GM20431 (cell line): ENCODE measurements around the gene ZNF407.

ENCODE experiments used
- in situ Hi-C: fragments of 300-500 bp; cut with MseI, MboI; formaldehyde crosslinking; loops from one replicate; pipeline ENCODE4 v1.15.0; 2020; ENCODE audit warnings: low sequenced_read_pairs; ENCODE audit not compliant: unreplicated experiment

Gene ZNF407

DNA sequence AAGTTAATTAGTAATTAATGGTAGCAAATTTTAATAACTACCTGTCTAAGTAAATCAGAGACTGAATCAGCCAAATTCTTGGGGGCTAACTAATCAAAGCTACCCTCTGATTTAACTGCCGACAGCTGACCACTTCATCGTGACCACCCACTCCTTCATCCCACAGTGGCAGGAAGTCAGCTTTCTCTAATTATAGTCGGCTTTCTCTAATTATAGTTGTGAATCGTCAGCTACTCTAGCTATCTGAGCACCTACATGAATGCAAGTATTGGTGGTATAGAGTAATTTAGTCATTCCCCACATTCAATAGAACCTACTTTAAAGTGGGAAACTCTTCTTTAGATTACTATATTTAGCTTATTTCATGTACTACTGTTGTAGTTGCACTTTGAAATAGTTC is 425.8 kb downstream of the ZNF407 start:
- in situ Hi-C loops: no loop called here

DNA sequence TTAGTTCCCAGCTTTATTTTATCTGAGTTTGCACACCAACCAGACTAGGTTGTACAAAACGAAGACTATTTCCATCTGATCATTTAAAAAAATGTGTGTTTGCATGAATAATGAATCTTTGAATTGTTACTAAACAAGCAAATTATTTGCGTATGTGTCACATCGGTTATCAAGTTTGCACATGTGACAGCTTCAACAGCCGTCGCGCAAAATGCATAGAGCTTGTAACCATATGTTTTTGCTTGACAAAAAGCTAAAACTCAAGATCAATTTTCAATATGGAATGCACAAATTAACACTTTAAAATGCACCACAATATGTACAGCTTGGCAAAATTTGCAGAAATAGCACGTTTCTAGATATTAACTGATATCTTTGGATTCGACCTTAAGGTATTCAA is 427.2 kb downstream of the ZNF407 start:
- in situ Hi-C loops: no loop called here

DNA sequence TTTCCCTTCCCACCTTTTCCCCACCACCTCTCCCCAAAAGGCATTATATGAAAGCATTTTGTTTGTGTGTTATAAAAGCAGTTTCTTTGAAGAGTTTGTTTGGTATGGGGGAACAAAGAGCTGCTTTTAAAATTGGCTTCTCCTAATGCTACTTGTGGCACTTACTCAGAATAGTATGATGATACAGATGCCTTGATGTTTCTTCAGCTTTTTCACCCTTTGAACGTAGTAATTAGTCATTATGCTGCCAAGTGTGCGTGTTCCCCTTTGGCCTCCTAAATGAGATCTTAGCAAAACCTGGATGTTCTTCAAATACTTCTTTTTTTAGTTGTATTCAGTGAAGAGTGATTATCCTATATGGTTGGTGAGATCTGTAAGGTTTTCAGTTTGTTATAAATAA is 427.9 kb downstream of the ZNF407 start:
- in situ Hi-C loops: no loop called here

DNA sequence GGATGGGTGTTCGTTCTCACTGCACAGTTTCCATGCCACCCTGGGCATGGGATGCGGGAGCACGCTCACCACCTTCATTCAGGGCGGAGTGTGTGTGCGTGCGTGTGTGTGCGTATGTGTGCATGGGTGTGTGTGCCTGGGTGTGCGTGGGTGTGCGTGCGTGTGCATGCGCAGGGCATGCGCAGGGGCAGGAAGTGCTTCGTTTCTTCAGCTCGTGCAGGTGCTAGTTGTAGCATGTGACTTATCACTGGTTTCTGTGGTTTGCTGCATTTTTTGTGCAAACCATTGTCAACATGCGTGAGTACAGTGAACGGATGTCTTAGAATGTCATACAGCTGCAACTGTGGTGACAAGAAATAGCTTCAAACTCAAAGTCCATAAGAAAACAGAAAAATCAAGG is 431.8 kb downstream of the ZNF407 start:
- in situ Hi-C loops: no loop called here

DNA sequence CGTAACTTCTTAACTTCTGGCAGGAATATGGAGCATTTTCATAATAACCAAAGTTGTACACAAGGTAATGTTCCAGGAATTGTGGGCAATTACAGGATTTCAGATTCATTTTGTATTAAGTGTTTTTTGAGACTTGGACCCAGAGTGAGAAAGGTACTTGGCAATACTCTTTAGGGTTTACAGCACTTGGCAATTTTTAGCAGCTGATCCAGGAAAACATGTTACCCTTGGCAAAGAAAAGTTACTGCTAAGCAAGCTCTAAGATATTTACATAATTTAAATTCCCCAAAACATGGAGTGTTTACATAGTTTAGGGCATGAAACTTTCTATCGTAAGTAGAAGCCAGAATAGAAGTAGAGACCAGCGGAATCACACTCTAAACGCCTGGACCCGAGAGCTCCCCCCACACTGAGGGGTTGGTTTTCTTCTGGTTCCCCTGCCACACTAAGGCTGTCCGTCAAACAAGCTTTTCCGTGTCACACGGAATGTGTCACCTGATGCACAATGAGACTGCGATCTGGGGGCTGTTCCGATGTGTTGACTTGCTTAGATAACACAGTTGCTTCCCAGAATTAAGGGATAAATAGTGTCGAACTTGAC is 434.1 kb downstream of the ZNF407 start:
- in situ Hi-C loops: no loop called here

DNA sequence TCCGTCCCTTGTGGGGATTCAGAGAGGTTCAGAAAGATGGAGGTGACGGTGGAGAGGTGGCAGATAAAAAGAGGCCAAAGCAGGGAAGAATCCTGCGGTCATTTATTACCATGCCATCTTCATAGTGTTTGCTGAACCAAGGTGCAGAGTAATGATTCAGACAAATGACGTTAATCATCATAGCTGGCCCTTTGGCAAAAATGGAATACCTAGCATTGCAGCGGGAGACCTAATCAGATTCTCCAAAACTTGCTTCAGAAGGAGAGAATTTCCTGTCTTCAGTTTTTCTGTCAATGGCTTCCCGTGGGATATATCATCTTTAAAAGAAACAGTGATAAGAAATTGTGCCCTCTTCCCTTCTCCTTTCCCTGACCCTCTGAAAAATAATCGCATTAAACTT is 435.8 kb downstream of the ZNF407 start:
- in situ Hi-C loops: no loop called here

DNA sequence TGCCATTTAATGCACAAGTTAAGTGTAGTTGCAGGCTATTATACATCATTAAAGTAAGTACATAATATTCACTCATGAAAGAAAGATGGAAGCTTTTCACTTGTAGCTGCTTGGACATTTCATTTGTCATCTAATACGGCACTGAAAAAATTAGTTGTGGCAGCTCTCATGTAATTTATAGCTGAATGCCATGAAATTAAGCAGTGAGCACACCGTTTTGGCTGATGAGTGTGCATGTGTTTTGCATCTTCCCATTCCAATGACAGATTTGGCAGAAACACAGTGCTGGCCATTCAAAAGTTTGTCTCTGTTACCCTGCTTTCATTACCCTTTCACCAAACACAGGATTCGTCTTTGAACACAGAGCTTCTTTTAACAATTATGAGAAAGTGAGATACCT is 437.3 kb downstream of the ZNF407 start:
- in situ Hi-C loops: no loop called here

DNA sequence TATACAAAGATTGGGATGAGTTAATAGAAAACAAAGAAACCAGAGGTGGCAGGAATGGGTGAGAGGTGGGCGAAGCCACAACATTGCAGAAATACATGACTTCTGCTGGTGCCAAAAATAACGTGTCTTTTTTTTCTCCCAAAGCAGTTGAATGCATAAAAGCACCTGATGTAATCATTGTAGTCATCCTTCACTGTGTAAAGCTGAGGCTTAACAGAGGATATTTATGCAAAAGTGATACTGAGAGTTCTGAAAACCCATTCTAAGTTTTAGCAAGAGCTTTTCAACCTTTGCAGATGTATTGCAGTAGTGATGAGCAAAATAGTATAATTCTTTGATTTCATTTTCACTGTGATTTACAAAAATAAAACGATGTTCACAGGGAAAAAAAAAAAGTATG is 438.3 kb downstream of the ZNF407 start:
- in situ Hi-C loops: no loop called here

DNA sequence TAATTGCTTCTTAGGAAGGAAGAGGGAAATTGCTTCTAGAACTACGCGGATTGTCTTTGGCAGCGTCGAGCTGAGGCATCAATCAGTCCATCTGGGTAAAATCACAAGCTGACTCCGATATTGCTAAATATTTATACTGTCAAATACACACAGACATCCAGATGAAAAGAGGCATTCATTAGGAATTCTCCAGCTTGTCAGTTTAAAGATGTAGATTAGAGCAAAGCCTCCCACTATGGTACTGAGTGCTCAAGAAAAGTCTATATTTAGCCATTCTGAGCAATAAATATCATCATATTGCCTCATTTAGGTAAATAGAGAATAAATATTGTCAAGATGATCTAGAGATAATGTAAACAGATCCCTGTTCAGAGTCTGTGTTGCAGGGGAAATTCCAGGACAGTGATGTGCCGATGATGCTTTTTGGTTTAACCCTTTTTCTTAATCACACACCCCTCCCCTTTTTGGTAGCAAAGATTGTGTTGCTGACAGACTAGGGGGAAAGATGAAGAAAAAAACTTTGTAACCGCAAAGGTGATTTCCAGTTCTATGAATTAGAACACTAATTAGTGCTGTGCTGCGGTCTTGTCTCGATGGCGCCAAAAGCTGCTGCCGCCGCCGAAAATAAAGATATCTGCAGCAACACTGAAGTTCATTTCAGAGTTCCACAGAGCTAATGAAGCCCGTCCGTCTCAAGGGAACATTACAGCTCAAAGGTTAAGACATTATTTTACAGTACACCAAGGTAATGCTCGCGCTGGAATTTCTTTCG is 439.4 kb downstream of the ZNF407 start:
- in situ Hi-C loops: no loop called here

DNA sequence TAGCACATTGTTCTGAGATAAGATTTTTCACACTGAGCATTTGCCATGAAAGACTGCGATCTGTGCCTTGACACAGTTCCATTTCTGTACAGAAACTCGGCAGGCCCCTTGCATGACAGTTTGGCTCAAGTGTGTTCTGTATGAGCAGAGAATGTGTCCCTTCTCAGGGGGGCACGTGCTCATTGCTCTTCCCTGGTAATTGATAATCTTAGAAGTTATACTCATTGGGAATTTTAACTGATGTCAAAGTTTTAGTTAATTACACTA is 440.0 kb downstream of the ZNF407 start:
- in situ Hi-C loops: no loop called here

DNA sequence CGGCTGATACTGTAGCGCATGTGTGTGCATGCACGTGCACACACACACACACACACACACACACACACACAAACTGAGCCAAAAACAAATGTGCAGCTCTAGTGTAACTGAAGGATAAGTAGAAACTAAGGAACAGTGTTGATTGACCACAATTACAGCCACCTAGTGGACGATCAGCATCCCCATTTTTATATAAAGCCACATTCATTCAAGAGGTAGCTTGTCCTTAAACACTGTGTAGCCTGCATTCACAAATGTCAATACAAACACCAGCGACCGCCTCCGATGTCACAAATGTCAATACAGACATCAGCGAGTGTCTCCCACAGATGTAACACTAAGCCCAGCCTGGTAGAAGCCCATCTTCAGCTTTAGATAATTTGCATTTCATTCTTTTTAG is 443.9 kb downstream of the ZNF407 start:
- in situ Hi-C loops: no loop called here

DNA sequence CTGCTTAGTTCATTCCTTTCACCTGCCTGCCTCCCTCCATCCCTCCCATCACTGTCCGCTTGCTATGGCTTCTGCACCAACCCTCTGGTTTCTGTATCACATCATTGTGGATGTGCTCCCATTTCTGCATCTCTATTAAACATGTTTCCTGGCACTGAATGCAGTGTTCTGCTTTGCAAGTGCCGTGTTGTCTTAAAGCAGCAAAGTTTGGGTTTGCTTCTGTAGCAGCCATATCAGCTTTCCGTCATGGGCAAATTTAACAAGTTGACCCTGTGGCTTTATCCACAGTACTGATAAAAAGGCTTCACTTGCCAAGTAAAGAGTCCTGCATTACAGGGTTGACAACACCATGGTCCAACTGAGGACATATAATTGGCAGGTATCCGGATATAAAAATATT is 445.8 kb downstream of the ZNF407 start:
- in situ Hi-C loops: no loop called here

DNA sequence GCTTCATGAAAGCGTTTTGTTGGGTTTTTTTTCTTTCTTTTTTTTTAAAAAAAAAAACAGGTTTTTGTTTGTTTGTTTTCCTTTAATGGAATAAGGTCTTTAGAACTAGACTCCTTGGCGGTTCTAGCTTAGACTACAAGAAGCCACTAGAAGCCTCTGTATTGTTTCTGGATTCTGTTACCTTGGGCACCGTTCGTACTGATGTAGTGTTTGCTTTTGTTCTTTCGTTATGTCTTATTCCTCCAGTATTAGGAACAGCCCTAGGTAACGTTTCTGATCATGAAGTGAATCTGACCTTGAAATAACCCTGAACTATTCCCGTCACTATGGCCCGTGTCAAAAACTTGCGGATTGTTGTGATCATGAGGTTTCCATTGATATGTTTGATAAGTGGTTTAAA is 446.6 kb downstream of the ZNF407 start:
- in situ Hi-C loops: no loop called here

DNA sequence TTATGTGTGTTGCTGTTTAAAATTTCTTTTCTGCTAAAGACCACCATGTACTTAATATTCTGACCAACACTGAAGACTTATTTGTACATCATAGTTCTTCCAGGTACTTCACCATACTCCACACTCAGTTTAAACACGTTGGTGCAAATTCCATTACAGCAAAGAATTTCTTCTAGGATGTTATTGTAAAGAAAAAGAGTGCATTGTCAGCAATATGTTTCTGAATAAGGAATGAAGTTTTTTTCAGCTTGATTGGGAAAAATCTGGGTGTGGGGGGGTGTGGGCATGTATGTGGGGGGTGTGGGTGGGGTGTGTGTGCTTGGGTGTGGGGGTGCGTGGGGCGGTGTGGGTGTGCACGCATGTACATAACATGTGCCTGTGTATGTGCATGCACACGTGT is 447.1 kb downstream of the ZNF407 start:
- in situ Hi-C loops: no loop called here

DNA sequence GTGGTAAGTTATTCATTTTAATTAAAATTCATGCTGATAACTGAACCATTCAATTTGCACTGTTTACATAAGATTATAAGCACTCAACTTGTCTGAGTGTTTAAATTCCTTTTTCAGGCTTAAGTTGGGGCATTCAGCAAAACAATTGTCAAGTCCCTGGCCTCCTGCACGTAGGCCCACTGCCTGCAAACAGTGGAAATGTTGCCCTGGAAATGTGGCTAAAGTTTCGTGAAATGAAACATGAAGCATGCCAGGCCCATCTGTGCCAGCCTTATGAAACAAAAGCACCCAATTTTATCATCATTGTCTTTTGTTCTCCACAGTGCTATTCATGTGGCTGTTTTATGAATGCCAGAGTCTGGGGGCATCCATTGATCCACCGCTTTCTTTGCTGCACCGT is 447.6 kb downstream of the ZNF407 start:
- in situ Hi-C loops: no loop called here

DNA sequence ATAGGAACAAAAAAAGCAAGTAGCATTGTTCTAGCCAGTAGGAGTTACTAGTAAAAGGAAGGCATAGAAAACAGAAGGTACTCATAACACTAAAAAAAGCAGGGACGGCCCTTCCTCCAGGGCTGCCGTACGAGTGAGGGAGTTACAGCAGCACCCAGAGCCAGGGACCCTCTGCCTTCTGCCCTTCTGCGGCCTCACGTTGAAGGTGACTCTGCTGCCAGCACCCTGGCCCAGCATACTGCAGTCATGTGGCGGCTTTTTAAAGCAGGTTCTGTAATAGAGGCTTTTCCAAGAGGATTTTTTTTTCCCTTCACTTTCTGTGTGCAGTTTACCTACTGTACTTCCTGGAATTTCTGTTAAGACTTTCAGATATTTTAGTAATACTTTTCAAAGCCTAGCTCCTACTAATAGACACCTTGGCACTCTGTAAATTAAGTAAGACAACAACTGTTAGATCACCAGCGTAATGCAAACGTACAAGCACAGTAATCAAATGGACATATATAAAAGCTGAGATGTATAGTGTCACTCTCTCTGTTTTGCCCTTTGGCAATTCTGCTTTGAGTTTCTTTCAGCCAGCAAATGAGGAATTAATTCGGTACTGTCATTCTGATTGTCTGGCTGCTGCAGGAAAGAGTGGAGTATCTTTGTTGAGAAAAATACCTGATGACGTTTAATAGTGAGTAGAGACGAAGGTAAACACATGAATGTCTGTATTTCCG is 449.7 kb downstream of the ZNF407 start:
- in situ Hi-C loops: no loop called here

DNA sequence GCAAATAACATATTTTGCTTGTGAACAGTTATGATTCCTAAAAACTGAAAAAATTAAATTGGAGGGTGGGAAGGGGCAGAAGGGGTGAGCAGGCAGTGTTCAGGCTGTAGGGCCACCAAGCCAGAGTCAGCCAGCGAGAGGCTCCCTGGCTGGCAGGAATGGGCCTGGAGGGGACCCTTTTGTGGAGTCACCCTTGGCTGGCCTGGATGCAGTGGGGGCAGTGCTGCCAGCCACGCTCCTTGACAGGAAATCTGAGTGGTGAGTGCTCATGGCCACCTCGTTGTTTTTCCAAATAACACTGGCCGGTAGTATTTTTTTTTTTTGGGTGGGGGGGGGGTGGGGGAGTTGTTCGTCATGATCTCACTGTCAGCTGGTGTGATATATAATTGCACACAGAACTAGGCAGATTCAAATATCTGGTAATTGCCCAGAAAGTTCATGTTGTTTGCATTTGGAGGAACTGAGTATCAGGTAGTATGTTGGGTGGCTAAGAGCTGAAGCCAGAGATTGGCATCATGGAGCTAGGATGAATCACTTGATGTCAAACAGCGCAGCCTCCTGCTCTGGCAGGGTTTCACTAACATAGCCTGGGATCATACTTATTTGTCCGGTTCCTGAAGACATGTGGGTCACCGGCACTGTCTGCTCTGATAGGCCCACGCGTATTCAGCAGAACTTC is 451.2 kb downstream of the ZNF407 start:
- in situ Hi-C loops: no loop called here

DNA sequence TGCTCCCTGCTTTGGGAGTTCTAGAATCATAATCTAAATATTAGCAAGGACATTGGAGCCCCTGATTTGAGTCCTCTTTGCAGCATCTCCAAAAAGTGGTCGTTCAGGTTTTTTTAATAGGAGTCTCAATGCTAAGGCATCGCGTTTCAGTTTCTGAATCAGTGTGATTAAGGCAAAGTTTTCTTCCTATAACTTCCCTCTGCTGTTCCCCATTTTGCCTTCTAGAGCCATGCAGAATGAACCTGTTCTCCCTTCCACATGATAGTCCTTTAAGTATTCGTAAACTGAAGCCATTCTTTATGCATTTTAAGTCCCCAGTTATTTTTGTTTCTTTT is 451.8 kb downstream of the ZNF407 start:
- in situ Hi-C loops: no loop called here

DNA sequence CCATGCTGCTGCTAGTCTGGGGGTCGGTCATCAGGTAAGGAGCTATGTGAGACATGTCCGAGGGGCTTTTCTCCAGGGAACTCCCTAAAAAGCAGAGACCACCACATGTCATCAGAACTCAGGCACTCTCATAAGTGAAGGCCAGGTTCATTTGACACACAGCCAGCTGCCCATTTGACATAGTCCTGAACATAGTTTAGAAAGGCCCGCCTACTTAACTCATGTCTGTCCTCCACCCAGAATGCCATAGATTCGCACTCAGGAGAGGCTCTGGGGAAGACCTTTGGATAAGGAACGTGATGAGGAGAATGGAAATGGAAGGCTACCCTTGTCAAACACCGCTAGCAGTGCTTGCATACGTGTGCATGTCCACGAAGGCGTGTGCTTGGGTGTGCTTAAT is 454.1 kb downstream of the ZNF407 start:
- in situ Hi-C loops: no loop called here

DNA sequence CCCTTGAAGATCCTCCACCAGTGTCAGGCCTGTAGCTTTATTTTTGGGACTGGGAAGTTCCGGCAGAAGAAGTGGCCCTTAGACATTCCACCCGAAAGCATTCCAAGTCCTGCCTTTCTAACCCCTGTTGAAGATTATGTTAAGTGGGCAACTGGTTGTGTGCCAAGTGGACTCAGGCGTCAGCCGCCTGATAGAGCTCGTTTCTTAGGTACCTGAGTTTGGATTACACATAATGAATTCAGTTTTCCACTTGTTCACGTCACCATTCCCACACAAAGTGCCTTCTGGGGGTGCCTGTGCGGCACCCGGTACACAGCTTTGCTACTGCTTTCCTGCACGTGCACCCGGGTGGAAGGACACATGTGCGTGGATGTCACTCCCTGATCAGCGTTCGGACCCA is 454.8 kb downstream of the ZNF407 start:
- in situ Hi-C loops: no loop called here

DNA sequence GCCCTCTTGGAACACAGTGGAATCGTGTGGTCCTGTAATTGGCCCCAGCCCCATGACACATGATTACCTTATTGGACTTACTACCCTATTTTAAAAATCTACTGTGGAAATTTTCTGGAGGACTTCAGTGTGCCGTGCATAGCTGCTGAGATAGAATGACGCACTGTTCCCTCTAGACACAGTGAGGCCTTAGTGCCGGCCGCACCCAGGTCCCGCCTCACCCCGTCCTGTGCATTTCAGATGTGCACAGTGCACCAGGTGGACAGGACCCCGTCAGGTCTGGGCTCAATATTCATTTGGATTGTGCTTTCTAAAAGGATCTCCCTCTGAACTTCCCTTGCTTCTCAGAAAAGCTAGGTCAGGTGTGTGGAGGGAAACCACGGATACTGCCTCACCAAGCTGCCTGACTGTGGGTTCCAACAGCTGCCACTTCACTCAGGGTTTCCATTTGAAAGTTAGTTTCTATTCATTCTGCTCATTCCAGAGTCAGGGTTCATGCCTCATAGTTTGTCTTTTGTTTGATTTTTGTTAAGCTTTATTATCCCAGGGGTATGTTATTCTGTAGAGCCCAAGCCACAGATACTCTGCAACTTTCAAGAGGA is 455.5 kb downstream of the ZNF407 start:
- in situ Hi-C loops: no loop called here
